HG02970 (cell line): Measurements from ENCODE around the gene ATP2B1.
"Not testable (repeated sequence)": the region's sequence is repeated elsewhere in the genome, so short reads cannot be mapped to it uniquely, and the experiment has no call there.

Source experiments
- ATAC-seq: cut with Tn5 transposase; IDR thresholded peaks from one replicate; pipeline ENCODE4 v1.9.1; 2021; ENCODE audit warnings: mild to moderate bottlenecking, moderate library complexity, moderate number of reproducible peaks; ENCODE audit not compliant: unreplicated experiment, low FRiP score

ATP2B1 gene

GRCh38 chr12:89708565-89709156 lies at the start of gene ATP2B1:
ATP2B1 (minus strand) TSS chr12:89708838; CDS start chr12:89655886, 52,952 bp downstream.
- ATAC-seq = peak; percentile 55

DNA sequence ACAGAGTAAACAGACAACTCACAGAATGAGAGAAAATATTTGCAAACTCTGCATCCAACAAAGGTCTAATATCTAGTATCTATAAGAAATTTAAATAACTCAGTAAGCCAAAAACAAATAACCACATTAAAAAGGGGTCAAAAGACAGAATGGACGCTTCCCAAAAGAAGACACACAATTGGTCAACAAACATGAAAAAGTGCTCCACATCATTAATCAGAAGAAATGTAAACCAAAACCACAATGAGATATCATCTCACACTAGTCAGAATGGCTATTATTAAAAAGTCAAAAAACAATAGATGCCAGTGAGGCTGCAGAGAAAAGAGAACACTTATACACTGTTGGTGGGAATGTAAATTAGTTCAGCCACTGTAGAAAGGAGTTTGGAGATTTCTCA lies 49.3 kb upstream of the ATP2B1 start:
- ATAC-seq = not testable (repeated sequence)

- peak; percentile 95 for ATAC-seq
These were observed 48.2 kb upstream of the ATP2B1 start for GRCh38 chr12:89756585-89757398.

DNA sequence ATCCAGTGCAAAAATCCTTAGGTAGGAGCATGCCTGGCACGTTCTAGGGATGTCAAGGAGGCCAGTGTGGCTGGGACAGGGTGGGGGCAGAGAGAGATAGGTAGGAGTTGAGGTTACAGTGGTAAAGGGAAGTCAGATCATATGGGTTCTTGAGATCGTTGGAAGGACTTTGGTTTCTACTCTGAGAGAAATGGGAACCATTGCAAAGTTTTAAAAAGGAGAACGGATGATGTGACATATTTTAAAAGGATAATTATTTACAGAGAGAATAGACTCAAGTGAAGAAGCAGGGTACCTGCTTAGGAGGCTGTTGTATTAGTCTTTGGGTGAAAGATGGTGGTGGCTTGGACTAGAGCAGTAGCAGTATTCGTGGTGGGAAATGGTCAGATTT lies 47.6 kb upstream of the ATP2B1 start:
- ATAC-seq = peak; percentile 7

- ATAC-seq = no peak
These were observed 45.4 kb upstream of the ATP2B1 start for GRCh38 chr12:89753997-89754396.

DNA sequence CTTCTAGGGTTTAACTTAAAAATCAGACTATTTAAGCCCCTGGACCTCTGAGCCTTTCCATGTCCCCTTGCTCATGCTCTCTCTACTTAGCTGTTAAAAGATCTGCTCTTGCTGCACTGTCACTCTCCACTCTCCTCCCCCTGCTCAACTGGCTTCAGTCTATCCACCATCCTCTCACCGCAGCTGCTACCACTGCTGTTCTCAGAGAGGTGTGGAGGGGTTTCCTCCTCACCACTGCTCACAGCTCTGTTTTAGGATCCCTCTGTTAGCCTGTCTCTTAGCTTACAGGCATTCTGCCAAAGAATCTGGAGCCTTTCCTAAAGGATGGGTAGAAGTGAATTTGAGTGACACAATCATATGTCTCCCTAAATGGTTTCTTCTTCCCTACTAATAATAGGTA lies 43.7 kb upstream of the ATP2B1 start:
- no peak for ATAC-seq

GRCh38 chr12:89750389-89751351 lies 42.0 kb upstream of the ATP2B1 start:
- ATAC-seq = no peak

GRCh38 chr12:89748791-89749190 lies 40.2 kb upstream of the ATP2B1 start:
- no peak for ATAC-seq

DNA sequence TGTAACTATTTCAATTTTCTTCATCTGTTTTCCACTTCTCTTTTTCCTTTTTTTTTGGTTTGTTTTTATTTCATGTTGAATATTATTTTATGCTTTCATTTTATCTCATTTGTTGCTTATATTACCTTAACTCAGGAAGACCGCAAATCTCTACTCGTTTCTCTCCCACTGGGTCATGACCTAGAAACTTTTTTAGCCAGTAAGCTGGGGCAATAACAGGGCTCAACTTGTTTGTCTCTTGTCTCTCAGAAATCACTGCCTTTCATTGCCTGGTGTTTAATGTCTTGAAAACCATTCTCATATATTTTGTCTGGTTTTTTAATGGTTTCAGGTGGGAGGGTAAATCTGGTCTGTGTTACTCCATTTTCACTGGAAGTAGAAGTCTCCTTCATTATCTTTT lies 36.6 kb upstream of the ATP2B1 start:
- no peak for ATAC-seq

DNA sequence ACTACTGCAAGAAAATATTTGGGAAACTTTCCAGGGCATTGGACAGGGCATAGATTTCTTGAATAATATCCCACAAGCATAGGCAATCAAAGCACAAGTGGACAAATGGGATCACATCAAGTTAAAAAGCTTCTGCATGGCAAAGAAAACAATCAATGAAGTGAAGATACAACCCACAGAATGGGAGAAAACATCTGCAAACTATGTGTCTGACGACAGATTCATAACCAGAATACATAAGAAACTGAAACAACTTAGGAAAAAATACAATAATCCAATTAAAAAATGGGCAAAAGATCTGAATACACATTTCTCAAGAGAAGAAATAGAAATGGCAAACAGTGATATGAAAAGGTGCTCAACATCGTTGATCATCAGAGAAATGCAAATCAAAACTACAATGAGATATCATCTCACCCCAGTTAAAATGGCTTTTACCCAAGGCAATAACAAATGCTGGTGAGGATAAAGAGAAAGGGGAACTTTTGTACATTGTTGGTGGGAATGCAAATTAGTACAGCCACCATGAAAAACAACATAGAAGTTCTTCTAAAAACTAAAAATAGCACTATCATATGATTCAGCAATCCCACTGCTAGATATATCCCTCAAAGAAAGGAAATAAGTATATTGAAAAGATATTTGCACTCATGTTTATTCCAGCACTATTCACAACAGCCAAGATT lies 33.8 kb upstream of the ATP2B1 start:
- no peak for ATAC-seq

GRCh38 chr12:89740943-89741342 lies 32.3 kb upstream of the ATP2B1 start:
- ATAC-seq = no peak

- no peak for ATAC-seq
These were observed 28.4 kb upstream of the ATP2B1 start for GRCh38 chr12:89736995-89737394.

- ATAC-seq = no peak
These were observed 25.1 kb upstream of the ATP2B1 start for GRCh38 chr12:89733579-89734201.

GRCh38 chr12:89732522-89732921 lies 23.9 kb upstream of the ATP2B1 start:
- ATAC-seq = no peak

DNA sequence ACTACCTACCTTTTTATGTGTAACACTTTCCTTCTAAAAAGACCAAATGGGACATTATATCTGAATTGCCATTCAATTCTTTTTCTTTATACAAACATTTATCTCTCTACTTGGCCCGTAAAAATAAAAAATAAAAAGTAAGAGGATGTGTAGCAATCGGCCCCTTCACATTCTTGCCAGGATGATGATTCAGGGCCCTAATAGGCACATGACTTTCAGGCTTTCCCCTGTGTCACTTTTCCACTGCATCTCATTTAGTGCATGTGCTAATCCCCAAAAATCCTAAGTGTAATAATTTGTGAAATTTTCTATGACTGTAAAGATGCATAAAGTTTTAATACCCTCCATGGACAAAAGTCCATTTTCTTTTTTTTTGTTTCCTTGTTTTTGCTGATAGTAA lies 23.0 kb upstream of the ATP2B1 start:
- no peak for ATAC-seq

DNA sequence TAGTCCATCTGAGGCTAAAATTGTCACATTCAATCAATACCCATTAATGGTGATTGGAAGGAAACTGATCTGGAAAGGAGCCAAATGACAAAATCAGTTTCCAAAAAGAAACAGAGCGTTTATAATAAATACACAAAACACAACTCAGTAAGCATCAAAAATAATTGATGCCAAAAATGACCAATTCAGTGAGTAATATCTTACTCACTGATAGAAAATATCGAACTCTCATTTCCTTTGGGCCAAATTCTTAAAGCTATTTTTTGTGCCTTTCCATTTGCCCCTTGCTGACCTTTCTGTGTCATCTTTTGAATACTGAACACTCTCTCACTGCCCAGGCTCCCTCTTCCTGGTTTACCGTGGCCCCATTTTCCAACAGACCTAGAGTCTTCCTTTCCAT lies 22.5 kb upstream of the ATP2B1 start:
- no peak for ATAC-seq

DNA sequence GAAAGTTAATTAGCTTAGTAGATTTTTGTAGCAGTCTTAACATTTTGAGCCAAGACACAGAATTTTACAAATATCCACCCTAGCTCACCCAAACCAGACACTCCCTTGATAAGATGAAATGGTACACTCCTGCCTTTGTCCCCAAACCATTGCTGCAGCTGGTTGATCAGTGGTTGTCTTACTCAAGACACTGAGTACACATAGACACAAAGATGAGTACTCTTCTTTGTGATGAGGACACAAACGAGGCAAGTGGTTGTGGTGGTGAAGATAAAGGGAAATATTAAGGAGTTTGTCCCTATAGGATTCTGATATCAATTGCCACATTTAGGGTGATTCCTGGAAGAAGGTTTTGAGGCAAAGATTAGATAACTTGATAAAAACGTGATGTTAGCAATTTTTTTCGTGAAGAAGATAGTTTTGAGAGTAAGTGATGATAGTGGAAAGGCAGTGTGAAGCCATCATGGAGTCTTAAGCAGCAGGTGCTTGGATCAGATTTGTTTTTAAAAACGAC lies 21.4 kb upstream of the ATP2B1 start:
- ATAC-seq = no peak

DNA sequence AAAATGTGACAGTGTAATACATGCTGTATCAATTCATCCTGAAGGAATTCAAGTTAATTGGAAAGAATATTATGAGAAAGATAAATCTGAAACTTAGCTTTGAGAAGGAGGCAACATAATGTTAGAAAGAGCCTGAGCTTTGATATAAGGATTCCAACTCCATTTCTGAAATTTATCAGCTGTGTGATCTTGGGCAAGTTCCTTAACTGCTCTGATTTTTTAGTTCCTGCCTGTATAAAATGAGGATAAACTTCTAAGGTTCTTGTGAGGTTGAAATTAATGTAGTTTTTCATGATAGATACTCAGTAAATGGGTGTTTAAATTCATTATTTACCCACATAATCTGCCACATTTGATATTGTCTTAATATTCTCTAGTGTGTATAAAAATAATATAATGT lies 14.6 kb upstream of the ATP2B1 start:
- ATAC-seq = no peak

GRCh38 chr12:89721291-89721987 lies 12.8 kb upstream of the ATP2B1 start:
- peak; percentile 84 for ATAC-seq
